Adipocyte (in vitro differentiated cells): Measurements from ENCODE around the gene PPM1F.
A peak's percentile ranks its signal among the peaks of the same experiment; 100 is the strongest.

ENCODE experiments used
- DNase-seq: peaks from one replicate; pipeline ENCODE4 v3.0.0-alpha.2; 2015; ENCODE audit warnings: low read depth
- H3K27me3 ChIP-seq: replicated peaks from 2 replicates; pipeline ENCODE4 v1.7.0; 2013; ENCODE audit warnings: mild to moderate bottlenecking, low read length, moderate library complexity; ENCODE audit not compliant: control insufficient read depth, insufficient read depth
- H3K36me3 ChIP-seq: 2 replicates; pipeline ENCODE4 v1.7.0; 2013; ENCODE audit warnings: low read length, mild to moderate bottlenecking, moderate library complexity; ENCODE audit not compliant: control insufficient read depth, insufficient read depth, severe bottlenecking
- H3K4me1 ChIP-seq: 2 replicates; pipeline ENCODE4 v1.7.0; 2013; ENCODE audit warnings: mild to moderate bottlenecking, low read length, moderate library complexity; ENCODE audit not compliant: control insufficient read depth, insufficient read depth
- H3K4me3 ChIP-seq: 2 replicates; pipeline ENCODE4 v1.7.0; 2013; ENCODE audit warnings: mild to moderate bottlenecking, low read length, moderate library complexity
- H3K9ac ChIP-seq: 2 replicates; pipeline ENCODE4 v1.7.0; 2013; ENCODE audit warnings: mild to moderate bottlenecking, low read length, moderate library complexity
- H3K9me3 ChIP-seq: 2 replicates; pipeline ENCODE4 v1.7.0; 2013; ENCODE audit warnings: mild to moderate bottlenecking, low read length, moderate library complexity; ENCODE audit not compliant: control insufficient read depth

Gene PPM1F

GRCh38 chr22:21990445-21991303, 38.0 kb upstream of the PPM1F start:
- DNase-seq = no peak
- H3K4me1 ChIP-seq = no peaks in the 10 kb centered on the region
- H3K27me3 ChIP-seq = peaks cover 61% of the 10 kb centered on the region
- no peaks in the 10 kb centered on the region for H3K9me3 ChIP-seq
- H3K4me3 ChIP-seq = no peak overlapping the region
- no peak overlapping the region for H3K9ac ChIP-seq
- no peaks in the 10 kb centered on the region for H3K36me3 ChIP-seq

DNA sequence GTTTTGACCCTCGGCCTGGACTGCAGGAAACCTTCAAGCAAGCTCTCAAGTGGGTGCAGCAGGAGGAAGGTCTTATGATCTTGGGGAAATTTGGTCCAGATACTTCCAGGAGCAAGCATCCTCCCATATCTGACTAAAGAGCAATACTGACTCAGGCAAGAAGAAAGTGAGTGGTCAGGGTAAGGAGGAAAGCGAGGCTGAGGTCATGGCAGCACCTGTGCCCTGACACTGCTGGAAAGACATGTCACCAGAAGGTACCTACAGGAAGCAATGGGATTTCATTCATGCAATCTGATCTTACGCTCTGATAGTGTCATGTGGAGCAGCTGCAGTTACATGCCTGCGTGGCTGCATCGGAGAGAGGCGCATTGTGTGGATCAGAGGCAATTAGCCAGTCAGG, 36.4 kb upstream of the PPM1F start:
- H3K4me1 ChIP-seq = no peaks in the 10 kb centered on the region
- no peak overlapping the region for H3K4me3 ChIP-seq
- no peak overlapping the region for H3K9ac ChIP-seq
- H3K36me3 ChIP-seq = no peaks in the 10 kb centered on the region
- H3K27me3 ChIP-seq = peaks cover 53% of the 10 kb centered on the region
- H3K9me3 ChIP-seq = no peaks in the 10 kb centered on the region
- DNase-seq = no peak

DNA sequence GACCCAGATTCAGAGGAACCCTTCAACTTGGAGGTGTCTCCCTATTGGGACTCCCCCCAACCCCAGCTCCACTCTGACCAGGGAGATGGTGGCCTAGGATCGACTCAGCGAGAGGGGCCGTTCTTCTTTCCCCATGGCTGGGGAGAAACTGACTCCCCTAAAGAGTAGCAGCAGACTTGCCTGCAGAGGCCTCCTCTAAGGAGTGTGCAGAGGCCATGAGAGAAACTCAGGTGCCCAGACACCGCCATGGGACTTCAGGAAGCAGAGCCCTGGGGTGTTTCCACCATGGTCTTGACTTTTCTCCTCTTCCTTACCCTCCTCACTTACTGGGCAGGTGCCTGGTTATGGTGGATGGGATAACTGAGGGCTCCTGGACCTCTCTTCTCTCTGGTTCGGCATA, 32.6 kb upstream of the PPM1F start:
- H3K4me3 ChIP-seq = no peak overlapping the region
- peaks cover 25% of the 10 kb centered on the region for H3K27me3 ChIP-seq
- no peaks in the 10 kb centered on the region for H3K36me3 ChIP-seq
- H3K4me1 ChIP-seq = peaks cover 12% of the 10 kb centered on the region
- no peak overlapping the region for H3K9ac ChIP-seq
- no peaks in the 10 kb centered on the region for H3K9me3 ChIP-seq
- no peak for DNase-seq

GRCh38 chr22:21984793-21985192, 32.1 kb upstream of the PPM1F start:
- Histone ChIP-seq H3K36me3 (no peaks in the 10 kb centered on the region), H3K9ac (no peak overlapping the region), H3K4me1 (peaks cover 12% of the 10 kb centered on the region), H3K27me3 (peaks cover 21% of the 10 kb centered on the region), H3K4me3 (no peak overlapping the region), H3K9me3 (no peaks in the 10 kb centered on the region)
- peak; percentile 36 for DNase-seq

DNA sequence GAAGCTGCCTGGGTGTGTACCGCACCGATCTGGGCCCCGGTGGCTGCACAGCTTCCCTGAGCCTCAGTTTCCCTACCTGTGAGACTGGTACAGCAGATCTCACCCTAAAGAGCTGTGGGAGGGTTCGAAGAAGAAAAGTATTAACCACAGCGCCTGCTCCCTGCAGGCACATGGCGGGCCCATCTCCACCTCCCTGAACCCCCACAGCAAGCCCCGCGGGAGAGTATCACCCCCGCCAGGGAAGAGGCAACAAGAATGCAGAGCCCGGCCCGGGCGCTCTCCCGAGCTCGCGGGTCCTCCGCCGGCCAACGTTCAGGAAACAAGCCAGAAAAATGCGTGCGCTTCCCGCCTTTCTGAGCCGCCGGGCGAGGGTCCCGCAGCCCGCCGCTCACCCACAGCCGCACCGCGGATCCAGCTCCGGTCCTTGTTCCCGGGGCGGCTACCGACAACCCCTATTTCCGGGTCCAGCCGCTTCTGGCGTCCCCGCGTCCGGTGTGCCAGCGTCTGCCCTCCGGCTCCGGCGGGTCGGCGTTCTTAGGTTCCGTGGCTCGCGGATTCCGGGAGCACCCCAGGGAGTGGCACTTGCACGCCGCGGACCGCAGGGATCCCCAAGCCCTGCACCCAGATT, 29.8 kb upstream of the PPM1F start, which contains the start of gene TOP3B:
TSS of gene TOP3B (minus strand) at position 450 of the 628 bp plus-strand sequence. CDS start 7,078 bp downstream, outside the sequence.
- no peaks in the 10 kb centered on the region for H3K27me3 ChIP-seq
- peaks cover 12% of the 10 kb centered on the region for H3K4me1 ChIP-seq
- peak within 1 kb of the TSS; percentile 100 for H3K4me3 ChIP-seq
- H3K9ac ChIP-seq = peak within 1 kb of the TSS; percentile 99
- H3K9me3 ChIP-seq = no peaks in the 10 kb centered on the region
- DNase-seq = peak; percentile 92
- peaks cover 4% of the 10 kb centered on the region for H3K36me3 ChIP-seq

GRCh38 chr22:21981874-21982273, 29.2 kb upstream of the PPM1F start:
- H3K4me1 ChIP-seq = peaks cover 12% of the 10 kb centered on the region
- no peaks in the 10 kb centered on the region for H3K27me3 ChIP-seq
- H3K9ac ChIP-seq = peak overlapping the region; percentile 99
- H3K36me3 ChIP-seq = peaks cover 4% of the 10 kb centered on the region
- H3K4me3 ChIP-seq = peak overlapping the region; percentile 100
- DNase-seq = peak; percentile 5
- no peaks in the 10 kb centered on the region for H3K9me3 ChIP-seq

- H3K9me3 ChIP-seq = no peaks in the 10 kb centered on the region
- H3K9ac ChIP-seq = no peak overlapping the region
- no peak overlapping the region for H3K4me3 ChIP-seq
- no peak for DNase-seq
- peaks cover 4% of the 10 kb centered on the region for H3K36me3 ChIP-seq
- H3K4me1 ChIP-seq = peaks cover 12% of the 10 kb centered on the region
- H3K27me3 ChIP-seq = no peaks in the 10 kb centered on the region
Measured at GRCh38 chr22:21980547-21980946, 27.9 kb upstream of the PPM1F start.

DNA sequence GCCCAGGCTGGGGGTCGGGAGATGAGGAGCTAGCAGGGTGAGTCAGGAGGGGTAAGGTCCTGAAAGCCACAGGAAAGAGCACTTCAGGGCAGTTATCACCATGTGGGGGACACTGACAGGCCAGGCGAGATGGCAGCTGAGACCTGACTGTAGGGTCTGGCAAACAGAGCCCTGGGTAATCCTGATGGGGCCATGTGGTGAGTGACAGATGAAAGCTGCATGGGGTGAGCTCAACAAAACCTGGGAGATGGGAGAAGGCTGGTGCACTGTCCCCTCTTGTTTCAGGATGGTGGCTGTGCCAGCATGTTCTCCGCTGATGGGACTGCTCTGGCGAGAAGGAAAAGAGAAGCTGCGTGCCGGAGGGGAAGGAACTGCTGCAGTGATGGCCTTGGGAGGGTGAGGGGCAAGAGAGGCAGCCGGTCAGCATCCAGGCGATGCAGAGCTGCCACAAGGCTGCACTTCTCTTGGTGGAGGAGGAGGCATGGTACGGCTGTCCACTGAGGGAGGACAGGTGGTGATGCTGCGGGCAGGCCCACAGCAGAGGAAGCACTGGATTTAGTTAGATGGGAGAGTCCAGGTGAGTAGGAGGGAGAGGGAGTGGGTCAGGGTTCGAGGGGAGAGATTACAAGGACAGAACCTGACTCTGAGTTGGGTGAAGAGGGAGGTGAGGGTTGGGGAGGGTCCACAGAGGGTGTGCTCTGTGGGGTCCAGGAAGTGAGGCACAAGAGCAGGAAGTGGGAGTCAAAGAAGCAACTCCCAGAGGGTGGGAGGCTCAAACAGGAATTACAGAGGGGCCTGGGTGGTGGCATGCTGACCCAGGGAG, 26.1 kb upstream of the PPM1F start:
- H3K36me3 ChIP-seq = peaks cover 22% of the 10 kb centered on the region
- H3K27me3 ChIP-seq = no peaks in the 10 kb centered on the region
- no peak for DNase-seq
- H3K9me3 ChIP-seq = no peaks in the 10 kb centered on the region
- no peak overlapping the region for H3K4me3 ChIP-seq
- peaks cover 12% of the 10 kb centered on the region for H3K4me1 ChIP-seq
- no peak overlapping the region for H3K9ac ChIP-seq

DNA sequence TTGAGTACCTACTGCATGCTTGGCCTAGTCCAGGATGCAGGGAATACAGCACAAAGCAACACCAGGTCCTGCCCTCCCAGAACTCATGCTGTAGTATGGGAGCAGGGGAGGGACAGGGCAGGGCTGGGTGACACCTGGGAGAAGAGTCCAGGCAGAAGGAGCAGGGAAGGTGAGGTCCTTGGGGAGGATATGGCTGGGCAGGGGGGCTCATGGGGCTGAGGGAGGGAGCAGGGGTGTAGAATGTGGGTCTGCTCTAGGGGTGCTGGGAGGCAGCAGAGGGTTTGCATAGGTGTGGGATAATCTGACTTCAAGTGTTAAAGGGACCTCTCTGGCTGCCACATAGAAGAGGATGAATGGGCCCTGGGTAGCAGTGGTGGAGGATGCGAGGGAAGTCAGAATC, 25.2 kb upstream of the PPM1F start:
- no peak for DNase-seq
- no peak overlapping the region for H3K4me3 ChIP-seq
- H3K36me3 ChIP-seq = peaks cover 27% of the 10 kb centered on the region
- H3K9me3 ChIP-seq = no peaks in the 10 kb centered on the region
- no peak overlapping the region for H3K9ac ChIP-seq
- H3K4me1 ChIP-seq = peaks cover 12% of the 10 kb centered on the region
- H3K27me3 ChIP-seq = no peaks in the 10 kb centered on the region

DNA sequence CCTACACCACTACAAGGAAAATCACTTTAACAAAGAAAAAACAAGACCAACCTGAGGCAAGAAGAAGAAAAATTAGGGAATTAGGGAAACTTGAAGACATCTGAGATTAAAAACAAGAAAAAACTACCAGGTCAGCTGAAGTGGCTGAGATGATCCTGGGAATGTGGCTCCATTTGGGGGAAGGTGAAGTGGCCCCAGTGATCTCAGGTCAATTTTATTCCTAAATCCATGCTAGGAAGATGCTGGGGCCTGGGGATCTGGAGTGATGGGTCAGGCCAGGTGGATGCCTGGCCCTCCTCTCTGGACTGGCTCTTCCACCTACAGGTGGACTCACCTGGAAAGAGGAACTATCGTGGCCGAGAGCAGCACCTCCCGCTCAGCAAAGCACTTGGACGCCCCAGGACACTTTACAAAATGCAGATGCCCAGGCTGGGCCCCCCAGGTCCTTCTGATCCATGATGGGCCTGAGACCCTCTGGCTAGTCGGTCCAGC, 23.3 kb upstream of the PPM1F start:
- H3K4me3 ChIP-seq = no peak overlapping the region
- H3K36me3 ChIP-seq = peaks cover 39% of the 10 kb centered on the region
- no peaks in the 10 kb centered on the region for H3K9me3 ChIP-seq
- no peak overlapping the region for H3K9ac ChIP-seq
- H3K27me3 ChIP-seq = no peaks in the 10 kb centered on the region
- no peaks in the 10 kb centered on the region for H3K4me1 ChIP-seq
- DNase-seq = no peak

DNA sequence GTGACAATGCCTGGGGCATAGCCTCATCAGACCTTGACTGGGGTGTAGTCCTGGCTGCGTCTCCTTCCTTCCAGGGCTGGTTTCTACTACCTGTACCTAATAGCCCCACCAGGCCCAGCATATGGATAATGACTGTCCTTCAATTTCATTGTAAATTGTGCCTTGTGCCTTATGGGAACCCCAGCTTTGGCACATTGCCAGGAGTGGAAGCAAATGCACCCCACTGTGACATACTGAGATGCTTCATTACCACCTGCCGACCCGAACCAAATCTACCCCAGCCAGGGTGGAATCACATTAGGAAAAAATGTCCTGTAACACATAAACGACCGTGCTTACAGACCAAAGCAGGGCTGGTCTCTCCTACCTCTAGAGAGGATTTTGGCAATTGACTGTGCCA, 22.6 kb upstream of the PPM1F start:
- no peak overlapping the region for H3K4me3 ChIP-seq
- no peaks in the 10 kb centered on the region for H3K27me3 ChIP-seq
- H3K36me3 ChIP-seq = peaks cover 45% of the 10 kb centered on the region
- no peaks in the 10 kb centered on the region for H3K4me1 ChIP-seq
- no peaks in the 10 kb centered on the region for H3K9me3 ChIP-seq
- no peak overlapping the region for H3K9ac ChIP-seq
- no peak for DNase-seq
